ENCODE data around the gene CEACAM3. TPM values are rescaled to one million over a fixed set of nuclear protein-coding genes. Genes with fewer than 3 reads are reported as not detected.
A peak's percentile ranks its signal among the peaks of the same experiment; 100 is the strongest.

Gene CEACAM3
- total and polyA plus RNA-seq, 11 donors = 0.07 to 2.0 (median 1.6) TPM; not detected in 8

- 1 to 4% (median 1%) methylated on average over 5 to 45 of the region's 45 CpGs for WGBS, 4 donors
- Histone ChIP-seq H3K36me3 (peaks cover 0 to 49% (median 46%) of the 10 kb centered on the region in 9 donors), H3K4me1 (peaks cover 6 to 49% (median 30%) of the 10 kb centered on the region in 12 donors), H3K4me3 (peak overlapping the region; percentile 74 to 94 (median 86)), H3K27ac (peak overlapping the region; percentile 91 to 99 (median 97)), H3K27me3 (no peaks in the 10 kb centered on the region), H3K9me3 (no peaks in the 10 kb centered on the region)
- DNase-seq (peak in 1 of 5 donors; percentile 47), ATAC-seq (no peak)
- intact Hi-C loops (cut with DNase I) = loop anchor here in 3 of 10 donors (5.0 to 10.0 kb wide), 2 partner anchors 97 to 354 kb away; partner anchors contain the start of genes RABAC1 (in 2 of the 3) and DEDD2 (in 1 of the 3)
- no peak for TF ChIP-seq POLR2A (IDR thresholded peaks at IDR 0.05)
- no peak for TF ChIP-seq CTCF (IDR thresholded peaks at IDR 0.05)
Measured at GRCh38 chr19:41860419-41861115, 64.2 kb downstream of the CEACAM3 start.

Other genes with a start within 250 kb of the CEACAM3 start
- 1 to 10 TPM in 2 of 9 donors, under 1 TPM in 6, not detected in 1; 0.27 to 5.7 (median 0.66) TPM for gene CEACAM21, start 220.4 kb upstream of the CEACAM3 start, total RNA-seq
- gene CEACAM21, start 220.4 kb upstream of the CEACAM3 start, polyA plus RNA-seq = under 1 TPM in 1 of 2 donors, not detected in 1; 0.50 TPM
- gene CEACAM4, start 169.5 kb upstream of the CEACAM3 start, total RNA-seq = 1 to 10 TPM in 1 of 9 donors, under 1 TPM in 6, not detected in 2; 0.29 to 1.5 (median 0.35) TPM
- under 1 TPM; 0.46 to 0.49 TPM for gene CEACAM4, start 169.5 kb upstream of the CEACAM3 start, polyA plus RNA-seq
- gene CEACAM7, start 108.3 kb upstream of the CEACAM3 start, total RNA-seq = under 1 TPM in 1 of 9 donors, not detected in 8; 0.26 TPM
- under 1 TPM in 1 of 2 donors, not detected in 1; 0.12 TPM for gene CEACAM7, start 108.3 kb upstream of the CEACAM3 start, polyA plus RNA-seq
- under 1 TPM in 1 of 9 donors, not detected in 8; 0.75 TPM for gene CEACAM5, start 88.0 kb upstream of the CEACAM3 start, total RNA-seq
- under 1 TPM in 1 of 2 donors, not detected in 1; 0.22 TPM for gene CEACAM5, start 88.0 kb upstream of the CEACAM3 start, polyA plus RNA-seq
- gene CEACAM6, start 41.1 kb upstream of the CEACAM3 start, total RNA-seq = under 1 TPM in 2 of 9 donors, not detected in 7; 0.12 to 0.53 TPM
- gene CEACAM6, start 41.1 kb upstream of the CEACAM3 start, polyA plus RNA-seq = under 1 TPM in 1 of 2 donors, not detected in 1; 0.08 TPM
- gene LYPD4, start 48.1 kb downstream of the CEACAM3 start, total RNA-seq = not detected
- gene LYPD4, start 48.1 kb downstream of the CEACAM3 start, polyA plus RNA-seq = not detected
- gene DMRTC2, start 48.5 kb downstream of the CEACAM3 start, total RNA-seq = not detected
- gene DMRTC2, start 48.5 kb downstream of the CEACAM3 start, polyA plus RNA-seq = not detected
- gene RPS19, start 63.7 kb downstream of the CEACAM3 start, total RNA-seq = 1,000 to 10,000 TPM in 1 of 9 donors, 100 to 1,000 TPM in 8; 161 to 1,072 (median 585) TPM
- gene RPS19, start 63.7 kb downstream of the CEACAM3 start, polyA plus RNA-seq = 1,000 to 10,000 TPM in 1 of 2 donors, 100 to 1,000 TPM in 1; 840 to 1,676 TPM
- gene CD79A, start 80.7 kb downstream of the CEACAM3 start, total RNA-seq = under 1 TPM in 3 of 9 donors, not detected in 6; 0.37 to 0.88 (median 0.45) TPM
- under 1 TPM in 1 of 2 donors, not detected in 1; 0.51 TPM for gene CD79A, start 80.7 kb downstream of the CEACAM3 start, polyA plus RNA-seq
- gene ARHGEF1, start 86.6 kb downstream of the CEACAM3 start, total RNA-seq = 10 to 100 TPM; 22.8 to 89.2 (median 27.2) TPM
- gene ARHGEF1, start 86.6 kb downstream of the CEACAM3 start, polyA plus RNA-seq = 10 to 100 TPM; 32.1 to 44.1 TPM
- under 1 TPM in 1 of 9 donors, not detected in 8; 0.13 TPM for gene ERFL, start 131.9 kb downstream of the CEACAM3 start, total RNA-seq
- gene ERFL, start 131.9 kb downstream of the CEACAM3 start, polyA plus RNA-seq = not detected
- 100 to 1,000 TPM in 3 of 9 donors, 10 to 100 TPM in 6; 43.2 to 128 (median 67.2) TPM for gene RABAC1, start 162.7 kb downstream of the CEACAM3 start, total RNA-seq
- 100 to 1,000 TPM in 1 of 2 donors, 10 to 100 TPM in 1; 97.2 to 217 TPM for gene RABAC1, start 162.7 kb downstream of the CEACAM3 start, polyA plus RNA-seq
- 100 to 1,000 TPM; 165 to 414 (median 231) TPM for gene ATP1A3, start 197.6 kb downstream of the CEACAM3 start, total RNA-seq
- gene ATP1A3, start 197.6 kb downstream of the CEACAM3 start, polyA plus RNA-seq = 100 to 1,000 TPM in 1 of 2 donors, 10 to 100 TPM in 1; 48.3 to 117 TPM